DOHH2 (cell line): Measurements from ENCODE around the gene CYBA.
A peak's percentile ranks its signal among the peaks of the same experiment; 100 is the strongest.

Experiments used
- H3F3A ChIP-seq: fragments of 200-600 bp; sonication (generic), shearing (Covaris generic); 2 replicates; pipeline ENCODE4 v1.6.0; 2016; ENCODE audit warnings: antibody characterized with exemption, mild to moderate bottlenecking; ENCODE audit not compliant: control insufficient read depth, insufficient read depth
- H3K27ac ChIP-seq: fragments of 200-600 bp; sonication (generic); 2 replicates; pipeline ENCODE4 v1.5.1; 2014; ENCODE audit warnings: low read depth, mild to moderate bottlenecking, low read length, moderate library complexity
- H3K27me3 ChIP-seq: fragments of 200-600 bp; sonication (generic); 2 replicates; pipeline ENCODE4 v1.6.1; 2014; ENCODE audit warnings: mild to moderate bottlenecking, low read length, mixed read lengths; ENCODE audit not compliant: control insufficient read depth
- H3K36me3 ChIP-seq: fragments of 200-600 bp; sonication (generic); 2 replicates; pipeline ENCODE4 v1.6.1; 2014; ENCODE audit warnings: mild to moderate bottlenecking, low read length, moderate library complexity, mixed read lengths; ENCODE audit not compliant: control insufficient read depth
- H3K4me1 ChIP-seq: fragments of 200-600 bp; sonication (generic); 2 replicates; pipeline ENCODE4 v1.6.1; 2014; ENCODE audit warnings: mild to moderate bottlenecking, low read length, mixed read lengths; ENCODE audit not compliant: control insufficient read depth
- H3K4me2 ChIP-seq: fragments of 200-600 bp; sonication (generic); 2 replicates; pipeline ENCODE4 v1.6.0; 2014; ENCODE audit warnings: mild to moderate bottlenecking, low read length, moderate library complexity
- H3K4me3 ChIP-seq: fragments of 200-600 bp; sonication (generic); 2 replicates; pipeline ENCODE4 v1.5.1; 2014; ENCODE audit warnings: mild to moderate bottlenecking, low read length, mixed read lengths
- H3K79me2 ChIP-seq: fragments of 200-600 bp; sonication (generic); 2 replicates; pipeline ENCODE4 v1.6.1; 2014; ENCODE audit warnings: mild to moderate bottlenecking, low read length, mixed read lengths; ENCODE audit not compliant: control insufficient read depth
- H3K9me2 ChIP-seq: fragments of 200-600 bp; sonication (generic); replicated peaks from 2 replicates; pipeline ENCODE4 v1.6.1; 2014; ENCODE audit warnings: mild to moderate bottlenecking, low read length, mixed read lengths; ENCODE audit not compliant: control insufficient read depth
- H3K9me3 ChIP-seq: fragments of 200-600 bp; sonication (generic); 2 replicates; pipeline ENCODE4 v1.6.1; 2014; ENCODE audit warnings: antibody characterized with exemption, low read length, mixed read lengths; ENCODE audit not compliant: control insufficient read depth, insufficient read depth
- H4K20me1 ChIP-seq: fragments of 200-600 bp; sonication (generic); 2 replicates; pipeline ENCODE4 v1.6.0; 2014; ENCODE audit warnings: low read depth, mild to moderate bottlenecking, antibody characterized with exemption, low read length, moderate library complexity; ENCODE audit not compliant: control insufficient read depth, insufficient read depth
- EZH2phosphoT487 ChIP-seq: fragments of 200-600 bp; sonication (generic); IDR thresholded peaks from 2 replicates; pipeline ENCODE4 v1.6.1; 2017; ENCODE audit warnings: borderline replicate concordance, mild to moderate bottlenecking, antibody characterized with exemption, low read length, moderate library complexity, mixed read lengths
- TF ChIP-seq, protein P1 (sequence below): fragments of 200-600 bp; sonication (generic); IDR thresholded peaks from one replicate; pipeline ENCODE4 v1.5.1; 2014; ENCODE audit warnings: antibody characterized with exemption, mild to moderate bottlenecking, low read depth, low read length; ENCODE audit not compliant: poor library complexity, severe bottlenecking

The CYBA gene

DNA sequence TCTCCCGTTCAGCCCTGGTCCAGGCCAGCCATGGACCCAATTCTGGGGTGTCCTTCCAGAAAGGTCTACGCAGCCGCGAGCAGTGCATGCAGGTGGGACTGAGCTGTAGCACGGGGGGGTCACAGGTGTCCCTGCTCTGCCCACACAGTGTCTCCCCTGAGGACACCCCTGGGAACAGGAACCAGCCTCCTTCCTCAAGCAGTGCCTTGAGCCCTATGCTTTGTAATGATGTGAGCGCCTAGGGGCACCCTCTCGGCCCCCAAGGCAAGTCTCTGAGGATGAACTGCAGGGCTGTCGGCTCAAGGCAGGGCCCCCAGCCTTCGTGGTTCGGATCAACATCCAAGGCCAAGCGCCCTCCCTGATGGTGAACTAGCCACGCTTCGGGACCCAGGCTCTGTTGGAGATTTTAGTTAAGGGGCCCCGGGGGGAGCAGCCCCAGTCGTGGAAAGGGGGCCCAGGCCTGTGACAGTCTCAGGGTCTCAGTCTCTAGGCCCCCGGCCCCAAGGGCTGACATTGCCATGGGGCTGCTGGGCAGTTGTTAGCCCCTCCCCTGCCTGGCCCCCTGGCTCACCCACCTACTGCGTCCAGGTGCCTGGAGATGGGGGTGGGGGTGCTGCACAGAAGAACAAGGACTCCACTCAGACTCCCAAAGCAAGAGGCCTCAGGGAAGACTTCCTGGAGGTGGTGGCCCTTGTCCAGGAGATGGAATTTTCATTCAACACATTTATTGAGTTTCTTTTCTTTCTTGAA lies 10.2 kb downstream of the CYBA start:
- H3K4me2 ChIP-seq, result peak overlapping the region; percentile 50
- TF ChIP-seq, protein P1, sequence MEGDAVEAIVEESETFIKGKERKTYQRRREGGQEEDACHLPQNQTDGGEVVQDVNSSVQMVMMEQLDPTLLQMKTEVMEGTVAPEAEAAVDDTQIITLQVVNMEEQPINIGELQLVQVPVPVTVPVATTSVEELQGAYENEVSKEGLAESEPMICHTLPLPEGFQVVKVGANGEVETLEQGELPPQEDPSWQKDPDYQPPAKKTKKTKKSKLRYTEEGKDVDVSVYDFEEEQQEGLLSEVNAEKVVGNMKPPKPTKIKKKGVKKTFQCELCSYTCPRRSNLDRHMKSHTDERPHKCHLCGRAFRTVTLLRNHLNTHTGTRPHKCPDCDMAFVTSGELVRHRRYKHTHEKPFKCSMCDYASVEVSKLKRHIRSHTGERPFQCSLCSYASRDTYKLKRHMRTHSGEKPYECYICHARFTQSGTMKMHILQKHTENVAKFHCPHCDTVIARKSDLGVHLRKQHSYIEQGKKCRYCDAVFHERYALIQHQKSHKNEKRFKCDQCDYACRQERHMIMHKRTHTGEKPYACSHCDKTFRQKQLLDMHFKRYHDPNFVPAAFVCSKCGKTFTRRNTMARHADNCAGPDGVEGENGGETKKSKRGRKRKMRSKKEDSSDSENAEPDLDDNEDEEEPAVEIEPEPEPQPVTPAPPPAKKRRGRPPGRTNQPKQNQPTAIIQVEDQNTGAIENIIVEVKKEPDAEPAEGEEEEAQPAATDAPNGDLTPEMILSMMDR, result no peak
- TF ChIP-seq EZH2phosphoT487, result no peak
- H3K27me3 ChIP-seq, result peaks cover 35% of the 10 kb centered on the region
- peak overlapping the region; percentile 25 for H3K27ac ChIP-seq
- H3K4me3 ChIP-seq, result 0 out of 2 replicates have a peak overlapping the region, but pooled peaks have one; percentile 14
- H3K4me1 ChIP-seq, result peaks cover 53% of the 10 kb centered on the region
- peaks cover 14% of the 10 kb centered on the region for H3F3A ChIP-seq
- H4K20me1 ChIP-seq, result peaks cover 8% of the 10 kb centered on the region; the same call in 1 of the 2 replicates
- H3K9me2 ChIP-seq, result no peaks in the 10 kb centered on the region
- 0 out of 2 replicates have a peak, but pooled peaks cover 3% of the 10 kb centered on the region for H3K9me3 ChIP-seq
- H3K79me2 ChIP-seq, result no peaks in the 10 kb centered on the region
- peaks cover 25% of the 10 kb centered on the region for H3K36me3 ChIP-seq

DNA sequence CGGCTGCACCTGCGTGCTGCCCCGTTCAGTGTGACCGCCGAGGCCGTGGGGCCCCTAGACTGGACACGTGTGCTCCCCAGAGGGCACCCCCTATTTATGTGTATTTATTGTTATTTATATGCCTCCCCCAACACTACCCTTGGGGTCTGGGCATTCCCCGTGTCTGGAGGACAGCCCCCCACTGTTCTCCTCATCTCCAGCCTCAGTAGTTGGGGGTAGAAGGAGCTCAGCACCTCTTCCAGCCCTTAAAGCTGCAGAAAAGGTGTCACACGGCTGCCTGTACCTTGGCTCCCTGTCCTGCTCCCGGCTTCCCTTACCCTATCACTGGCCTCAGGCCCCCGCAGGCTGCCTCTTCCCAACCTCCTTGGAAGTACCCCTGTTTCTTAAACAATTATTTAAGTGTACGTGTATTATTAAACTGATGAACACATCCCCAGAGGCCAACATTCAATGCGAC lies 10.8 kb downstream of the CYBA start:
- TF ChIP-seq EZH2phosphoT487, result peak; percentile 24; the same call in 1 of the 2 replicates
- TF ChIP-seq, protein P1, result no peak
- Histone ChIP-seq H3F3A (peaks cover 14% of the 10 kb centered on the region), H3K4me1 (peaks cover 59% of the 10 kb centered on the region), H4K20me1 (peaks cover 8% of the 10 kb centered on the region; the same call in 1 of the 2 replicates), H3K9me2 (no peaks in the 10 kb centered on the region), H3K4me2 (peak overlapping the region; percentile 50), H3K27me3 (peaks cover 35% of the 10 kb centered on the region), H3K27ac (peak overlapping the region; percentile 25), H3K9me3 (0 out of 2 replicates have a peak, but pooled peaks cover 3% of the 10 kb centered on the region), H3K4me3 (0 out of 2 replicates have a peak overlapping the region, but pooled peaks have one; percentile 14), H3K79me2 (no peaks in the 10 kb centered on the region), H3K36me3 (peaks cover 20% of the 10 kb centered on the region)

DNA sequence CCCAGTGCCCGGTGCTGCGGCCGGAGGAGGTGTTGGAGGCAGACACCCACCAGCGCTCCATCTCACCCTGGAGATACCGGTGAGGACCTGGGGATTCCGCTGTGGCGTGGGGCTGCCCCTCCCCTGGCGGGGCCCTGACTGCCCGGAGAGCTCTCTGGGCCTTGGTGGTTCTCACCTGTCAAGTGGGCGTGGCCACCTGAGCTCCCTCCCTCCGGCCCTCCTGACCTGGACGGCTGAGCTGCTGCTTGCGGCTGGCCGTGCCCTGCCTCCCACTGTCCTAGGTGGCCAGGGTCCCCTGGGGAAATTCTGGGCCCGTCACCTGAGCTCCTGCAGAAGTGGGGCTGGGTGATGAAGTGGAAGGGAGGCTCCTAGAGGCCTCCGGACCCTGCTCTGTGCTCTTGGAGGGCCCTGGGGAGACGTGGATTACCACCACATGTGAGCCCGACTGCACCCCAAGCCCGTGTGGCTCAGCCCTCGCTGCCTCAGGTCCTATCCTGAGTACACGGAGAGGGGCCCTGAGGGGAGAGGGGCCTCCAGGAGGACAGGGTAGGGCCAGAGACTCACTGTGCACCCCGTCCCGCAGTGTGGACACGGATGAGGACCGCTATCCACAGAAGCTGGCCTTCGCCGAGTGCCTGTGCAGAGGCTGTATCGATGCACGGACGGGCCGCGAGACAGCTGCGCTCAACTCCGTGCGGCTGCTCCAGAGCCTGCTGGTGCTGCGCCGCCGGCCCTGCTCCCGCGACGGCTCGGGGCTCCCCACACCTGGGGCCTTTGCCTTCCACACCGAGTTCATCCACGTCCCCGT lies 11.4 kb downstream of the CYBA start:
- TF ChIP-seq EZH2phosphoT487, result no peak
- TF ChIP-seq, protein P1, result no peak
- Histone ChIP-seq H4K20me1 (peaks cover 8% of the 10 kb centered on the region; the same call in 1 of the 2 replicates), H3K4me2 (peak overlapping the region; percentile 50), H3K27ac (peak overlapping the region; percentile 25), H3K4me1 (peaks cover 65% of the 10 kb centered on the region), H3K9me2 (no peaks in the 10 kb centered on the region), H3K4me3 (0 out of 2 replicates have a peak overlapping the region, but pooled peaks have one; percentile 14), H3K79me2 (no peaks in the 10 kb centered on the region), H3K36me3 (peaks cover 17% of the 10 kb centered on the region), H3K27me3 (peaks cover 35% of the 10 kb centered on the region), H3F3A (peaks cover 14% of the 10 kb centered on the region), H3K9me3 (0 out of 2 replicates have a peak, but pooled peaks cover 3% of the 10 kb centered on the region)
